Spleen (tissue), 7 donors: ENCODE data around the gene UBE2E2.

Source experiments
- CTCF ChIP-seq, 11 experiments: fragments of 200-600 bp in 7 of 11; fragments of 450-650 bp in 4 of 11; sonication (generic) in 4 of 11; IDR thresholded peaks in 8 of 11; conservative IDR thresholded peaks in 3 of 11; 1 replicate in 7 of 11; 2 replicates in 4 of 11; pipeline versions ENCODE4 v1.4.0 to v1.8.0; 2016 to 2021; ENCODE audit warnings: antibody characterized with exemption in 11 of 11, inconsistent platforms in 4 of 11, mild to moderate bottlenecking in 1 of 11
- POLR2AphosphoS5 ChIP-seq, 3 donors: sonication (generic); formaldehyde crosslinking; IDR thresholded peaks; one replicate each; pipeline ENCODE4 v1.5.1; 2017; ENCODE audit warnings: antibody characterized with exemption in 3 of 3
- donor health status: DM: no; HTN: no; CAD: no; lungs with moderate emphysema.
- donor health status: DM: no; HTN: no; CAD: no.
- donor health status: DM: no; HTN: no; CAD: no.

- TF ChIP-seq CTCF (IDR thresholded peaks at IDR 0.05 in 8 of 11, conservative IDR thresholded peaks at IDR 0.05 in 3 of 11) (no peak), POLR2AphosphoS5 (IDR thresholded peaks at IDR 0.05) (no peak)
Measured at GRCh38 chr3:23442598-23443383, 239.7 kb downstream of the UBE2E2 start.
